HEK293 (cell line): Measurements from ENCODE around the gene LMTK3.
A peak's percentile ranks its signal among the peaks of the same experiment; 100 is the strongest.

Source experiments
- CTCF ChIA-PET: fragments of 350-600 bp; formaldehyde crosslinking; extraction: SDS; loops from one replicate; lab custom pipeline; 2021; ENCODE audit warnings: antibody characterized with exemption; lab: Yijun Ruan, JAX
- POLR2A ChIA-PET: fragments of 300-600 bp; formaldehyde crosslinking; extraction: SDS; loops from one replicate; lab custom pipeline; 2020; ENCODE audit warnings: antibody characterized with exemption, inconsistent platforms; lab: Yijun Ruan, JAX
- H3K27ac ChIP-seq: fragments of 200-500 bp; sonication (Bioruptor generic); 2 replicates; pipeline ENCODE4 v1.5.1; 2014; ENCODE audit warnings: low read depth, low read length, control low read depth, inconsistent platforms; ENCODE audit errors: extremely low read depth
- H3K36me3 ChIP-seq, 2 experiments: fragments of 200-500 bp in 1 of 2; sonication (Bioruptor generic) in 1 of 2; 1 replicate in 1 of 2; 2 replicates in 1 of 2; pipeline ENCODE4 v1.5.1; 2014 to 2017; ENCODE audit warnings: inconsistent platforms in 2 of 2, low read length in 2 of 2; ENCODE audit not compliant: control insufficient read depth in 2 of 2, insufficient read depth in 1 of 2
- H3K4me1 ChIP-seq: fragments of 200-500 bp; sonication (Bioruptor generic); 2 replicates; pipeline ENCODE4 v1.5.1; 2014; ENCODE audit warnings: mild to moderate bottlenecking, low read length, inconsistent platforms; ENCODE audit not compliant: control insufficient read depth, insufficient read depth
- H3K4me3 ChIP-seq: 2 replicates; pipeline ENCODE4 v1.5.1; 2011; ENCODE audit warnings: low read depth, mild to moderate bottlenecking, control low read depth, low read length, moderate library complexity
- H3K9me3 ChIP-seq: fragments of 200-500 bp; sonication (Bioruptor generic); 2 replicates; pipeline ENCODE4 v1.5.1; 2014; ENCODE audit warnings: low read depth, low read length, inconsistent platforms; ENCODE audit not compliant: control insufficient read depth, insufficient read depth
- BCL11B ChIP-seq: fragments of 450-650 bp; formaldehyde crosslinking; IDR thresholded peaks from 2 replicates; pipeline ENCODE4 v1.5.1; 2016; ENCODE audit warnings: low read depth, missing biosample characterization, missing genetic modification characterization
- EGR2 ChIP-seq: fragments of 450-650 bp; formaldehyde crosslinking; IDR thresholded peaks from 2 replicates; pipeline ENCODE4 v1.5.1; 2016; ENCODE audit warnings: low read depth, missing biosample characterization, missing genetic modification characterization
- GLIS1 ChIP-seq: fragments of 450-650 bp; formaldehyde crosslinking; IDR thresholded peaks from 2 replicates; pipeline ENCODE4 v1.5.1; 2016; ENCODE audit warnings: missing biosample characterization, missing genetic modification characterization
- OSR2 ChIP-seq: fragments of 450-650 bp; formaldehyde crosslinking; IDR thresholded peaks from 2 replicates; pipeline ENCODE4 v1.5.1; 2016; ENCODE audit warnings: missing biosample characterization, missing genetic modification characterization
- SETDB1 ChIP-seq: IDR thresholded peaks from one replicate; pipeline ENCODE4 v1.6.1; 2017; ENCODE audit warnings: mild to moderate bottlenecking, low read length, moderate library complexity, mixed read lengths; ENCODE audit not compliant: insufficient read length
- SP3 ChIP-seq: fragments of 450-650 bp; formaldehyde crosslinking; IDR thresholded peaks from 2 replicates; pipeline ENCODE4 v1.5.1; 2016; ENCODE audit warnings: missing biosample characterization, missing genetic modification characterization
- YY1 ChIP-seq: fragments of 450-650 bp; formaldehyde crosslinking; IDR thresholded peaks from 2 replicates; pipeline ENCODE4 v1.5.1; 2018; ENCODE audit warnings: missing biosample characterization, missing genetic modification characterization
- ZBTB20 ChIP-seq: fragments of 450-650 bp; formaldehyde crosslinking; IDR thresholded peaks from 2 replicates; pipeline ENCODE4 v1.5.1; 2016; ENCODE audit warnings: missing biosample characterization, missing genetic modification characterization
- ZBTB48 ChIP-seq: fragments of 450-650 bp; formaldehyde crosslinking; IDR thresholded peaks from 2 replicates; pipeline ENCODE4 v1.5.1; 2016; ENCODE audit warnings: missing biosample characterization, missing genetic modification characterization
- ZBTB7A ChIP-seq: fragments of 450-650 bp; formaldehyde crosslinking; IDR thresholded peaks from 2 replicates; pipeline ENCODE4 v1.5.1; 2016; ENCODE audit warnings: low read depth, missing biosample characterization, missing genetic modification characterization
- ZFP69B ChIP-seq: fragments of 450-650 bp; formaldehyde crosslinking; IDR thresholded peaks from 2 replicates; pipeline ENCODE4 v1.5.1; 2016; ENCODE audit warnings: missing biosample characterization, missing genetic modification characterization
- ZNF112 ChIP-seq: fragments of 450-650 bp; formaldehyde crosslinking; IDR thresholded peaks from 2 replicates; pipeline ENCODE4 v1.5.0; 2017; ENCODE audit warnings: missing biosample characterization, missing genetic modification characterization
- ZNF140 ChIP-seq: fragments of 450-650 bp; formaldehyde crosslinking; IDR thresholded peaks from 2 replicates; pipeline ENCODE4 v1.5.1; 2016; ENCODE audit warnings: missing biosample characterization, missing genetic modification characterization
- ZNF157 ChIP-seq: fragments of 450-650 bp; formaldehyde crosslinking; IDR thresholded peaks from 2 replicates; pipeline ENCODE4 v1.5.1; 2016; ENCODE audit warnings: missing biosample characterization, missing genetic modification characterization
- ZNF184 ChIP-seq: fragments of 450-650 bp; IDR thresholded peaks from 2 replicates; pipeline ENCODE4 v1.5.1; 2018; ENCODE audit warnings: missing biosample characterization, mild to moderate bottlenecking, missing genetic modification characterization
- ZNF560 ChIP-seq: fragments of 450-650 bp; formaldehyde crosslinking; IDR thresholded peaks from 2 replicates; pipeline ENCODE4 v1.5.1; 2017; ENCODE audit warnings: missing biosample characterization, missing genetic modification characterization, borderline replicate concordance
- ZNF585B ChIP-seq: fragments of 450-650 bp; formaldehyde crosslinking; IDR thresholded peaks from 2 replicates; pipeline ENCODE4 v1.5.1; 2016; ENCODE audit warnings: missing biosample characterization, missing genetic modification characterization
- ZNF610 ChIP-seq: fragments of 450-650 bp; formaldehyde crosslinking; IDR thresholded peaks from 2 replicates; pipeline ENCODE4 v1.5.1; 2016; ENCODE audit warnings: missing biosample characterization, missing genetic modification characterization, borderline replicate concordance
- ZNF654 ChIP-seq: fragments of 450-650 bp; formaldehyde crosslinking; IDR thresholded peaks from 2 replicates; pipeline ENCODE4 v1.5.1; 2016; ENCODE audit warnings: low read depth, missing biosample characterization, missing genetic modification characterization
- ZNF664 ChIP-seq: fragments of 450-650 bp; formaldehyde crosslinking; IDR thresholded peaks from 2 replicates; pipeline ENCODE4 v1.5.1; 2016; ENCODE audit warnings: missing biosample characterization, missing genetic modification characterization
- ZNF707 ChIP-seq: fragments of 450-650 bp; formaldehyde crosslinking; IDR thresholded peaks from 2 replicates; pipeline ENCODE4 v1.5.1; 2016; ENCODE audit warnings: missing biosample characterization, missing genetic modification characterization
- ZNF747 ChIP-seq: fragments of 450-650 bp; formaldehyde crosslinking; IDR thresholded peaks from 2 replicates; pipeline ENCODE4 v1.5.1; 2016; ENCODE audit warnings: missing biosample characterization, missing genetic modification characterization
- ZNF837 ChIP-seq: fragments of 450-650 bp; formaldehyde crosslinking; IDR thresholded peaks from 2 replicates; pipeline ENCODE4 v1.5.1; 2016; ENCODE audit warnings: missing biosample characterization, missing genetic modification characterization
- ZNF843 ChIP-seq: fragments of 450-650 bp; formaldehyde crosslinking; IDR thresholded peaks from 2 replicates; pipeline ENCODE4 v1.5.1; 2016; ENCODE audit warnings: missing biosample characterization, missing genetic modification characterization
- ZSCAN30 ChIP-seq: fragments of 450-650 bp; IDR thresholded peaks from 2 replicates; pipeline ENCODE4 v1.5.1; 2018; ENCODE audit warnings: missing biosample characterization, mild to moderate bottlenecking, missing genetic modification characterization, moderate library complexity
- TF ChIP-seq, protein P1 (sequence below): fragments of 450-650 bp; formaldehyde crosslinking; IDR thresholded peaks from 2 replicates; pipeline ENCODE4 v1.5.1; 2016; ENCODE audit warnings: missing biosample characterization, missing genetic modification characterization
- TF ChIP-seq, protein P2 (sequence below): IDR thresholded peaks from 2 replicates; pipeline ENCODE4 v1.6.1; 2011; ENCODE audit warnings: mild to moderate bottlenecking, low read depth, low read length, borderline replicate concordance
- TF ChIP-seq, protein P3 (sequence below): fragments of 450-650 bp; formaldehyde crosslinking; IDR thresholded peaks from 2 replicates; pipeline ENCODE4 v1.5.1; 2017; ENCODE audit warnings: missing biosample characterization, missing genetic modification characterization
- TF ChIP-seq, protein P4 (sequence below): fragments of 450-650 bp; formaldehyde crosslinking; IDR thresholded peaks from 2 replicates; pipeline ENCODE4 v1.5.1; 2016; ENCODE audit warnings: missing biosample characterization, missing genetic modification characterization
- TF ChIP-seq, protein P5 (sequence below): fragments of 450-650 bp; formaldehyde crosslinking; IDR thresholded peaks from 2 replicates; pipeline ENCODE4 v1.5.1; 2016; ENCODE audit warnings: missing biosample characterization, missing genetic modification characterization
- TF ChIP-seq, protein P6 (sequence below): fragments of 450-650 bp; formaldehyde crosslinking; IDR thresholded peaks from 2 replicates; pipeline ENCODE4 v1.5.1; 2016; ENCODE audit warnings: missing biosample characterization, missing genetic modification characterization

The LMTK3 gene

DNA sequence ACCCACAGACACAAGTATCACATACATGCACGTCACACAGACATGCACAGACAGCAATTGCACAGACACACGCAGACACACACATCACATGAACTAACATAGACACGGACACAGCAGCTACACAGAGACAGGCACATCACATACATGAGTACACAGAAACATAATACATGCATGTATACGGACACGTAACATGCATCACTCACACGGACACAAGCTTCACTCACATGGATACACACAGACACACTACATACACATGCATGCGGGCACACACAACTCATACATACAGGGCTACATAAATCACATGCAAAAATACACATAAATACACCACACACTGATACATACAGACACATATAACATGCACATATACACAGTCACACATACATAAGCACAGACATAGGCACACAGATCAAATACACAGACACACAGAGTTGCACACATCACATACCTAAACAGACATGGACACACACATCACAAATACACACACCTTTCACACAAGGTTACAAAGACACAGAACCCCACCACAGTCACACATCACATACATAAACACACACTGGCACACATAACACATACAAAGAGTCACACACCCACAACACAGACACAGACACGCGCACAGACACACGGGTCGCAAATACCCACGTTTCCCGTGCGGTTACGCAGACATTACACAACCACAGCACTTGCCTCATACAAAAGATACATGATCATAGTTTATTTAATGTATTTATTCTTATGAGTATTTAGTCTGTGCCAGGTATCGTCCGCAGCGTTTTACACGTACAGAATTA, 1.1 kb upstream of the LMTK3 start:
- H3K27ac ChIP-seq, result no peak overlapping the region
- H3K4me1 ChIP-seq, result no peaks in the 10 kb centered on the region
- no peak overlapping the region for H3K4me3 ChIP-seq
- CTCF ChIA-PET, result interaction anchor here (0.5 kb wide), 1 partner anchor 11 kb away, joined by 3 read pairs; no protein-coding TSS in a partner anchor
- H3K36me3 ChIP-seq, result no peaks in the 10 kb centered on the region
- POLR2A ChIA-PET, result interaction anchor here (0.6 to 1.7 kb wide), 4 partner anchors 10 to 58 kb away, joined by 4 to 10 read pairs (median 6); no protein-coding TSS in a partner anchor
- H3K9me3 ChIP-seq, result no peaks in the 10 kb centered on the region
- TF ChIP-seq ZNF184 (tag by site-specific recombination) (no peak), GLIS1 (tag by site-specific recombination) (0 out of 2 replicates have a peak, but pooled peaks have one; percentile 4), ZNF560 (tag by site-specific recombination) (no peak), ZNF112 (tag by site-specific recombination) (no peak), ZNF664 (0 out of 2 replicates have a peak, but pooled peaks have one; percentile 48), ZNF707 (tag by site-specific recombination) (no peak), ZNF747 (tag by site-specific recombination) (no peak), ZNF157 (tag by site-specific recombination) (no peak; the same call in 1 of the 2 replicates), ZNF610 (no peak), ZBTB20 (tag by site-specific recombination) (peak; percentile 26; the same call in 1 of the 2 replicates), ZNF843 (no peak), EGR2 (no peak), ZBTB7A (no peak), ZNF140 (tag by site-specific recombination) (no peak), OSR2 (tag by site-specific recombination) (no peak), ZSCAN30 (tag by site-specific recombination) (no peak), BCL11B (tag by site-specific recombination) (no peak), ZNF654 (tag by site-specific recombination) (no peak), ZNF585B (tag by site-specific recombination) (no peak), ZFP69B (tag by site-specific recombination) (no peak), ZNF837 (no peak), ZBTB48 (tag by site-specific recombination) (no peak), SETDB1 (no peak), YY1 (no peak), SP3 (tag by site-specific recombination) (no peak)
- TF ChIP-seq, protein P1, sequence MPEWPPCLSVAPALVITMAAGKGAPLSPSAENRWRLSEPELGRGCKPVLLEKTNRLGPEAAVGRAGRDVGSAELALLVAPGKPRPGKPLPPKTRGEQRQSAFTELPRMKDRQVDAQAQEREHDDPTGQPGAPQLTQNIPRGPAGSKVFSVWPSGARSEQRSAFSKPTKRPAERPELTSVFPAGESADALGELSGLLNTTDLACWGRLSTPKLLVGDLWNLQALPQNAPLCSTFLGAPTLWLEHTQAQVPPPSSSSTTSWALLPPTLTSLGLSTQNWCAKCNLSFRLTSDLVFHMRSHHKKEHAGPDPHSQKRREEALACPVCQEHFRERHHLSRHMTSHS (tag by site-specific recombination), result no peak
- TF ChIP-seq, protein P2, sequence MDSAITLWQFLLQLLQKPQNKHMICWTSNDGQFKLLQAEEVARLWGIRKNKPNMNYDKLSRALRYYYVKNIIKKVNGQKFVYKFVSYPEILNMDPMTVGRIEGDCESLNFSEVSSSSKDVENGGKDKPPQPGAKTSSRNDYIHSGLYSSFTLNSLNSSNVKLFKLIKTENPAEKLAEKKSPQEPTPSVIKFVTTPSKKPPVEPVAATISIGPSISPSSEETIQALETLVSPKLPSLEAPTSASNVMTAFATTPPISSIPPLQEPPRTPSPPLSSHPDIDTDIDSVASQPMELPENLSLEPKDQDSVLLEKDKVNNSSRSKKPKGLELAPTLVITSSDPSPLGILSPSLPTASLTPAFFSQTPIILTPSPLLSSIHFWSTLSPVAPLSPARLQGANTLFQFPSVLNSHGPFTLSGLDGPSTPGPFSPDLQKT, result no peak
- TF ChIP-seq, protein P3, sequence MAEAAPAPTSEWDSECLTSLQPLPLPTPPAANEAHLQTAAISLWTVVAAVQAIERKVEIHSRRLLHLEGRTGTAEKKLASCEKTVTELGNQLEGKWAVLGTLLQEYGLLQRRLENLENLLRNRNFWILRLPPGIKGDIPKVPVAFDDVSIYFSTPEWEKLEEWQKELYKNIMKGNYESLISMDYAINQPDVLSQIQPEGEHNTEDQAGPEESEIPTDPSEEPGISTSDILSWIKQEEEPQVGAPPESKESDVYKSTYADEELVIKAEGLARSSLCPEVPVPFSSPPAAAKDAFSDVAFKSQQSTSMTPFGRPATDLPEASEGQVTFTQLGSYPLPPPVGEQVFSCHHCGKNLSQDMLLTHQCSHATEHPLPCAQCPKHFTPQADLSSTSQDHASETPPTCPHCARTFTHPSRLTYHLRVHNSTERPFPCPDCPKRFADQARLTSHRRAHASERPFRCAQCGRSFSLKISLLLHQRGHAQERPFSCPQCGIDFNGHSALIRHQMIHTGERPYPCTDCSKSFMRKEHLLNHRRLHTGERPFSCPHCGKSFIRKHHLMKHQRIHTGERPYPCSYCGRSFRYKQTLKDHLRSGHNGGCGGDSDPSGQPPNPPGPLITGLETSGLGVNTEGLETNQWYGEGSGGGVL (tag by site-specific recombination), result 0 out of 2 replicates have a peak, but pooled peaks have one; percentile 8
- TF ChIP-seq, protein P4, sequence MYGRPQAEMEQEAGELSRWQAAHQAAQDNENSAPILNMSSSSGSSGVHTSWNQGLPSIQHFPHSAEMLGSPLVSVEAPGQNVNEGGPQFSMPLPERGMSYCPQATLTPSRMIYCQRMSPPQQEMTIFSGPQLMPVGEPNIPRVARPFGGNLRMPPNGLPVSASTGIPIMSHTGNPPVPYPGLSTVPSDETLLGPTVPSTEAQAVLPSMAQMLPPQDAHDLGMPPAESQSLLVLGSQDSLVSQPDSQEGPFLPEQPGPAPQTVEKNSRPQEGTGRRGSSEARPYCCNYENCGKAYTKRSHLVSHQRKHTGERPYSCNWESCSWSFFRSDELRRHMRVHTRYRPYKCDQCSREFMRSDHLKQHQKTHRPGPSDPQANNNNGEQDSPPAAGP, result no peak
- TF ChIP-seq, protein P5, sequence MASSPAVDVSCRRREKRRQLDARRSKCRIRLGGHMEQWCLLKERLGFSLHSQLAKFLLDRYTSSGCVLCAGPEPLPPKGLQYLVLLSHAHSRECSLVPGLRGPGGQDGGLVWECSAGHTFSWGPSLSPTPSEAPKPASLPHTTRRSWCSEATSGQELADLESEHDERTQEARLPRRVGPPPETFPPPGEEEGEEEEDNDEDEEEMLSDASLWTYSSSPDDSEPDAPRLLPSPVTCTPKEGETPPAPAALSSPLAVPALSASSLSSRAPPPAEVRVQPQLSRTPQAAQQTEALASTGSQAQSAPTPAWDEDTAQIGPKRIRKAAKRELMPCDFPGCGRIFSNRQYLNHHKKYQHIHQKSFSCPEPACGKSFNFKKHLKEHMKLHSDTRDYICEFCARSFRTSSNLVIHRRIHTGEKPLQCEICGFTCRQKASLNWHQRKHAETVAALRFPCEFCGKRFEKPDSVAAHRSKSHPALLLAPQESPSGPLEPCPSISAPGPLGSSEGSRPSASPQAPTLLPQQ (tag by site-specific recombination), result no peak
- TF ChIP-seq, protein P6, sequence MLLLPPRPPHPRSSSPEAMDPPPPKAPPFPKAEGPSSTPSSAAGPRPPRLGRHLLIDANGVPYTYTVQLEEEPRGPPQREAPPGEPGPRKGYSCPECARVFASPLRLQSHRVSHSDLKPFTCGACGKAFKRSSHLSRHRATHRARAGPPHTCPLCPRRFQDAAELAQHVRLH (tag by site-specific recombination), result no peak
